Right lobe of liver (tissue), 6 donors: ENCODE measurements around the gene OBSCN. TPM values are rescaled to one million over a fixed set of nuclear protein-coding genes. Genes with fewer than 3 reads are reported as not detected.
"Not testable (repeated sequence)": the region's sequence is repeated elsewhere in the genome, so short reads cannot be mapped to it uniquely, and the experiment has no call there.

Experiments
- ATAC-seq, 4 donors: fragments of 200-7000 bp; cut with Tn5 transposase; one replicate each; pipeline ENCODE4 v1.9.1; 2020; ENCODE audit warnings: mild to moderate bottlenecking in 4 of 4, moderate library complexity in 4 of 4
- DNase-seq, 3 donors: peaks; one replicate each; pipeline ENCODE4 v3.0.0-alpha.2; 2020
- H3K27ac ChIP-seq, 3 donors: fragments of 200-600 bp; one replicate each; pipeline ENCODE4 v1.8.0; 2022
- H3K27me3 ChIP-seq, 2 donors: fragments of 200-600 bp; one replicate each; pipeline ENCODE4 v1.8.0; 2022
- H3K36me3 ChIP-seq, 4 donors: fragments of 200-600 bp; sonication (generic) in 1 of 4; one replicate each; pipeline versions ENCODE4 v1.5.1 to v1.8.0; 2017 to 2022; ENCODE audit warnings: control low read depth in 1 of 4
- H3K4me1 ChIP-seq, 4 donors: fragments of 200-600 bp; sonication (generic) in 1 of 4; one replicate each; pipeline versions ENCODE4 v1.5.1 to v1.8.0; 2017 to 2022; ENCODE audit warnings: control low read depth in 1 of 4
- H3K4me3 ChIP-seq, 3 donors: fragments of 200-600 bp; one replicate each; pipeline ENCODE4 v1.8.0; 2022
- H3K9me3 ChIP-seq, 4 donors: fragments of 200-600 bp; sonication (generic) in 1 of 4; one replicate each; pipeline versions ENCODE4 v1.5.1 to v1.8.0; 2017 to 2022; ENCODE audit warnings: control low read depth in 1 of 4
- POLR2A ChIP-seq: fragments of 450-650 bp; IDR thresholded peaks from one replicate; pipeline ENCODE4 v1.6.1; 2017; ENCODE audit warnings: antibody characterized with exemption, mild to moderate bottlenecking
- WGBS: methylation state at CpG from one replicate; pipeline ENCODE4 v1.1.6; 2018; ENCODE audit warnings: low coverage, low lambda C conversion rate; ENCODE audit not compliant: insufficient coverage; ENCODE audit errors: missing lambda C conversion rate; 5-methylcytosine and 5-hydroxymethylcytosine counted together
- intact Hi-C, 2 donors: fragments of 100-400 bp; cut with DNase I; formaldehyde crosslinking; loops; one replicate each; pipeline versions ENCODE4 v1.11.2 to v1.14.1; 2022
- total RNA-seq, 6 experiments: library from RNA; depleted of rRNA in 2 of 6; stranded (reverse); fragments of >200 nt in 2 of 6; fragmentation: NEBNext Ultra II Directional in 3 of 6; extraction: Animal tissue kit (Norgen Biotek cat#: 25700) in 3 of 6; gene quantifications; one replicate each; pipeline versions ENCODE4 v1.1.0 to v1.2.4, GENCODE V29; 2016 to 2023
- TF ChIP-seq, protein P1 (sequence below), 4 donors: fragments of 200-600 bp in 3 of 4; fragments of 450-650 bp in 1 of 4; IDR thresholded peaks; one replicate each; pipeline versions ENCODE4 v1.5.1 to v1.8.0; 2016 to 2022; ENCODE audit warnings: antibody characterized with exemption in 4 of 4, mild to moderate bottlenecking in 2 of 4
- donor health status: DM: no; HTN: yes; CAD: no.
- donor health status: DM: no; HTN: no; CAD: no.
- donor health status: DM: no; HTN: no; CAD: no.
- donor health status: DM: no; HTN: yes; CAD: no.
- donor health status: DM: no; HTN: yes; CAD: no.

Gene OBSCN
- total RNA-seq, 6 experiments from 2014 or later: 0.43 to 3.5 (median 2.0) TPM

DNA sequence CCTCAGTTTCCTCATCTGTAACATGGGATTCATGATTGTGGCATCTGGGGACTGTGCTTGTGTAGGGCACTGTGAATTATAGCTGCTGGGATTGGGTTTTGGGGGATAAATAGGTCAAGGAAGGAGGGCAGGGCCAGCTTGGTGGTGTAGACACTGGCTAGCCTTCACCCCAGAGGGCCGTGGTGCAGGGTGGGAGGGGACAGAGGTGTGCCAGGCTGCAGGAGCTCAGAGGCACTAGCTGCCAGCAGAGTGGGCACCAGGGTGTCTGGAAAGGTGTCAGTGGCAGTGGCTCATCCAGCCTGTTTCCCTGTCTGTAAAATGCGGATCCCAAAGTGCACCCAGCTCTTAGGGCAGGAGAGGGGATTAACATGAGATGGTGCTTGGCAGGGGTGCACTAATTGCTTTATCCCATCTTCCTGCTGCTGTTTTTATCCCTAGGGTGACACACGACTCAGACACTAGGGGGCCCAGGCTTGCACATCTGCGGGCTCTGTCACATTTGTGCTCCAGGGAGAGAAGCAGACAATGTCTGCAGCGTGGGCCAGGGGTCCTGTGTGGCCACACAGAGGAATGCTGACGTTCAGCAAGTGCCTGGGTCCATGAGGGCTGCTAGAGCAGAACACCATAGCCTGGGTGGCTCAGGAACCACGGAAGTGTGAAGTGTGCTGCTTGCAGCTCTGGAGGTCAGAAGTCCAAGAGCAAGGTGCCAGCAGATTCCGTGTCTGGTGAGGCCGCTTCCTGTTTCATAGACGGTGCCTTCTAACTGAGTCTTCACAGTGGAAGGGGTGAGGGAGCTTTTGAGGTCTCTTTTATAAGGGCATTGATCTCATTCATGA is 19.3 kb downstream of the OBSCN start:
- WGBS: 36% methylated on average over 8 of the region's 10 CpGs
- no peak for DNase-seq

DNA sequence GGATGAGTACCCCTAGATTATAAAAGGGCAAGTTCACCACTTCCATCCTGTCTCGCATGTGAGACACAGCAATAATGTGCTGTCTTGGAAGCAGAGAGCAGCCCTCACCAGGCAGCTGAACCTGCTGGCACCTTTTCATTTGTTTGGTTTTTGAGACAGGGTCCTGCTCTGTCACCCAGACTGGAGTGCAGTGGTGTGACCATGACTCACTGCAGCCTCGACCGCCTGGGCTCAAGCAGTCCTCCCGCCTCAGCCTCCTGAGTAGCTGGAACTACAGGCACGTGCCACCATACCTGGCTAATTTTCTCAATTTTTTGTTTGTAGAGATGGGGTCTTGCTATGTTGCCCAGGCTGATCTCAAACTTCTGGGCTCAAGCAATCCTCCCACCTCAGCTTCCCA is 20.3 kb downstream of the OBSCN start:
- intact Hi-C loops, H3K27me3 ChIP-seq, H3K4me3 ChIP-seq, H3K36me3 ChIP-seq, H3K9me3 ChIP-seq, H3K27ac ChIP-seq, ATAC-seq, H3K4me1 ChIP-seq, DNase-seq: not testable (repeated sequence)
- 80% methylated on average over 1 of the region's 5 CpGs for WGBS

More for the DNA sequence above, 19.3 kb downstream of the OBSCN start:
- Histone ChIP-seq H3K4me3 (no peak overlapping the region), H3K36me3 (no peaks in the 10 kb centered on the region), H3K27me3 (no peaks in the 10 kb centered on the region), H3K4me1 (no peaks in the 10 kb centered on the region), H3K9me3 (no peaks in the 10 kb centered on the region), H3K27ac (no peak overlapping the region)
- peak; percentile 18 to 41 (median 29) for ATAC-seq
- no peak for TF ChIP-seq POLR2A
- TF ChIP-seq, protein P1, sequence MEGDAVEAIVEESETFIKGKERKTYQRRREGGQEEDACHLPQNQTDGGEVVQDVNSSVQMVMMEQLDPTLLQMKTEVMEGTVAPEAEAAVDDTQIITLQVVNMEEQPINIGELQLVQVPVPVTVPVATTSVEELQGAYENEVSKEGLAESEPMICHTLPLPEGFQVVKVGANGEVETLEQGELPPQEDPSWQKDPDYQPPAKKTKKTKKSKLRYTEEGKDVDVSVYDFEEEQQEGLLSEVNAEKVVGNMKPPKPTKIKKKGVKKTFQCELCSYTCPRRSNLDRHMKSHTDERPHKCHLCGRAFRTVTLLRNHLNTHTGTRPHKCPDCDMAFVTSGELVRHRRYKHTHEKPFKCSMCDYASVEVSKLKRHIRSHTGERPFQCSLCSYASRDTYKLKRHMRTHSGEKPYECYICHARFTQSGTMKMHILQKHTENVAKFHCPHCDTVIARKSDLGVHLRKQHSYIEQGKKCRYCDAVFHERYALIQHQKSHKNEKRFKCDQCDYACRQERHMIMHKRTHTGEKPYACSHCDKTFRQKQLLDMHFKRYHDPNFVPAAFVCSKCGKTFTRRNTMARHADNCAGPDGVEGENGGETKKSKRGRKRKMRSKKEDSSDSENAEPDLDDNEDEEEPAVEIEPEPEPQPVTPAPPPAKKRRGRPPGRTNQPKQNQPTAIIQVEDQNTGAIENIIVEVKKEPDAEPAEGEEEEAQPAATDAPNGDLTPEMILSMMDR (IDR thresholded peaks at IDR 0.05): peak in 3 of 4 donors; percentile 7 to 28 (median 14)
- intact Hi-C loops: no loop called here

DNA sequence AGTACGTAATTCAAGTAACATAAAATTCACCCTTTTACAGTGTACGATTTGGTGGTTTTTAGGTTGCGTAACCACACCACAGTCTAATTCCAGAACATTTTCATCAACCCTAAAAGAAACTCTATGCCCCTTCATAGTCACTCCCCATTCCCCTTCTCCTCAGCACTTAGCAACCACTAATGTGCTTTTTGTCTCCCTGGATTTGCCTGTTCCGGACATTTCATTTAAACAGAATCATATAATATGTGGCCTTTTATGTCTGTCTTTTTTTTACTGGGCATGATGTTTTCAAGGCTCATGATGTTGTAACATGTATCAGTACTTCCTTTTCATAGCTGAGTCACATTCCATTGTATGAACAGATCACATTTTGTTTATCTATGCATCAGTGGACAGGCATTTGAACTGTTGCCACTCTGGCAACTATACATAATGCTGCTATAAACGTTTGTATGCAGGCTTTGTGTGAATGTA is 20.8 kb downstream of the OBSCN start:
- intact Hi-C loops: no loop called here
- no peak for TF ChIP-seq POLR2A
- TF ChIP-seq, protein P1 (IDR thresholded peaks at IDR 0.05): no peak
- Histone ChIP-seq H3K36me3 (no peaks in the 10 kb centered on the region), H3K27me3 (no peaks in the 10 kb centered on the region), H3K27ac (no peak overlapping the region), H3K9me3 (no peaks in the 10 kb centered on the region), H3K4me3 (no peak overlapping the region), H3K4me1 (no peaks in the 10 kb centered on the region)
- ATAC-seq (no peak), DNase-seq (no peak)
- WGBS: 60% methylated on average over 5 of the region's 5 CpGs

DNA sequence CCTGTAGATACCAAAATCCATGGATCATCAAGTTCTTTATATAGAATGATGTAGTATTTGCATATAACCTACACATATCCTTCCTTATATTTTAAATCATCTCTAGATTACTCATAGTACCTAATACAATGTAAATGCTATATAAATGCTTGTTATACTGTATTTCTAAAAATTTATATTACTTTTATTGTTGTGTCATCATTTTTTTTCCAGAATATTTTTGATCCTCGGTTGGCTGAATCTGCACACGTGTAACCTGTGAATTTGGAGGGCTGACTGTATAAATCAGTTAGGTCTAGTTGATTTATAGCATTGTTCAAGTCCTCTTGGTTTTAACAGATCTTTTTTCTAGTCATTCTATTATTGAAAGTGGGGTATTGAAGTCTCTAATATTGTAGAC is 23.3 kb downstream of the OBSCN start:
- Histone ChIP-seq H3K36me3 (no peaks in the 10 kb centered on the region), H3K4me3 (no peak overlapping the region), H3K4me1 (no peaks in the 10 kb centered on the region), H3K27ac (no peak overlapping the region), H3K9me3 (no peaks in the 10 kb centered on the region), H3K27me3 (no peaks in the 10 kb centered on the region)
- intact Hi-C loops: no loop called here
- WGBS: 78% methylated on average over 2 of the region's 2 CpGs
- TF ChIP-seq, protein P1 (IDR thresholded peaks at IDR 0.05): no peak
- TF ChIP-seq POLR2A: no peak
- DNase-seq (no peak), ATAC-seq (no peak)

DNA sequence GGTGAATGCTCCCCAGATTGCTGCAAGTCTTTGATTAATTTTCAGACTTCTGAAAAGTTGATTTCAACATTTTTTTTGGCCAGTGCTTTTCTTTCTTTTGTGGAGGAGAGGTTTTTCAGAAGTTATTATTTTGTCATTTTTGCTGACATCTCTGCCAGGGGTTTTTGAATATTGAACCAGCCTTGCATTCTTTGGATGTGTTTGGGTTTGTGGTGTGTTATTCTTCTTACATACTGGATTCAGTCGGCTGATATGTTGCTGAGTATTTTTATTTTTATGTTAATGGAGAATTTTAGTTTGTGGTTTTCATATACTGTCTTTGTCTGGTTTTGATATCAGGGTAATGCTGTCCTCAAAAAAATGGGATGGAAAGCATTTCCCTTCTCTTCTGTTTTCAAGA is 25.3 kb downstream of the OBSCN start:
- ATAC-seq (no peak), DNase-seq (no peak)
- no peak overlapping the region for H3K4me3 ChIP-seq
- 100% methylated on average over 1 of the region's 1 CpG for WGBS
- no peaks in the 10 kb centered on the region for H3K36me3 ChIP-seq
- no peak for TF ChIP-seq POLR2A
- TF ChIP-seq, protein P1 (IDR thresholded peaks at IDR 0.05): no peak
- H3K27me3 ChIP-seq: no peaks in the 10 kb centered on the region
- no peaks in the 10 kb centered on the region for H3K9me3 ChIP-seq
- no peaks in the 10 kb centered on the region for H3K4me1 ChIP-seq
- intact Hi-C loops: no loop called here
- H3K27ac ChIP-seq: no peak overlapping the region
